ENCODE results near the gene MCUR1. TPM values are rescaled to one million over a fixed set of nuclear protein-coding genes. Genes with fewer than 3 reads are reported as not detected.
"Not testable (repeated sequence)": the region's sequence is repeated elsewhere in the genome, so short reads cannot be mapped to it uniquely, and the experiment has no call there.

The MCUR1 gene
- total and polyA plus RNA-seq, 3 experiments from 2014 or later: 8.4 to 54.8 (median 50.9) TPM

GRCh38 chr6:13834790-13835189 lies 20.4 kb upstream of the MCUR1 start:
- Mint-ChIP-seq H3K36me3 (peaks cover 0 to 9% (median 0%) of the 10 kb centered on the region in 3 donors), H3K27ac (peak overlapping the region in 2 of 8 donors; percentile 29 to 54), H3K9me3 (peaks cover 0 to 4% (median 0%) of the 10 kb centered on the region in 5 donors), H3K4me1 (no peaks in the 10 kb centered on the region), H3K27me3 (peaks cover 2 to 13% of the 10 kb centered on the region in 2 donors), H3K4me3 (no peak overlapping the region)
- no peaks in the 10 kb centered on the region for H3K4me1 ChIP-seq (ENCODE audit: insufficient read depth, low read length)
- DNase-seq: no peak
- H3K27ac ChIP-seq (ENCODE audit: low read depth, low read length): no peak overlapping the region
- H3K27me3 ChIP-seq (ENCODE audit: insufficient read depth, low read length, poor library complexity, severe bottlenecking): no peaks in the 10 kb centered on the region
- ChIA-PET CTCF (no interaction called here), POLR2A (no interaction called here)
- H3K9me3 ChIP-seq (ENCODE audit: low read length): no peaks in the 10 kb centered on the region
- H3K36me3 ChIP-seq (ENCODE audit: insufficient read depth, low read length): no peaks in the 10 kb centered on the region
- no peak overlapping the region for H3K4me3 ChIP-seq (ENCODE audit: low read length)

GRCh38 chr6:13834018-13834417 lies 19.7 kb upstream of the MCUR1 start:
- H3K36me3 Mint-ChIP-seq: peaks cover 0 to 14% (median 0%) of the 10 kb centered on the region in 3 donors
- H3K4me1 Mint-ChIP-seq; H3K9me3 ChIP-seq (ENCODE audit: low read length); H3K9me3 Mint-ChIP-seq; H3K4me1 ChIP-seq (ENCODE audit: insufficient read depth, low read length); CTCF ChIA-PET; DNase-seq; H3K27ac Mint-ChIP-seq; H3K4me3 Mint-ChIP-seq; H3K36me3 ChIP-seq (ENCODE audit: insufficient read depth, low read length); POLR2A ChIA-PET; H3K4me3 ChIP-seq (ENCODE audit: low read length); H3K27me3 ChIP-seq (ENCODE audit: insufficient read depth, low read length, poor library complexity, severe bottlenecking); H3K27ac ChIP-seq (ENCODE audit: low read depth, low read length): not testable (repeated sequence)
- peaks cover 4 to 15% of the 10 kb centered on the region in 2 donors for H3K27me3 Mint-ChIP-seq

DNA sequence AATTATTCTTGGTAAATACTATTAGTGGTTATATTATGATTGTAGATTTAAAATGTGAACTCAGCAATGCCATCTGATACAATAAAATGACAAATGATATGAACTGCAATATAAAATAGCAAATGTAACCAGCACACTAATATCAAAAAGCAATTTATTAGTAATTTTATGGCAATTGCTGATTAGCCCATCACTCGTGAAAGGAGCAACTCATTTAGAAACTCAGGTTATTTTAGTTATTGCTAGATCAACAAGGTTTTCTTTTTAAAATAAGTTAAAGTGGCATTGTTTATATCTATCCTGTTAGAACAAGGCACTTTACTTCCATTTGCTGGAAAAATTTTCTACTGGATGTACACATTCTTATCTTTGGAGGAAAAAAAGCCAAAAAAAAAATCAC lies 18.4 kb upstream of the MCUR1 start:
- Histone ChIP-seq H3K27ac (ENCODE audit: low read depth, low read length) (no peak overlapping the region), H3K27me3 (ENCODE audit: insufficient read depth, low read length, poor library complexity, severe bottlenecking) (no peaks in the 10 kb centered on the region), H3K4me1 (ENCODE audit: insufficient read depth, low read length) (no peaks in the 10 kb centered on the region), H3K9me3 (ENCODE audit: low read length) (no peaks in the 10 kb centered on the region), H3K36me3 (ENCODE audit: insufficient read depth, low read length) (no peaks in the 10 kb centered on the region), H3K4me3 (ENCODE audit: low read length) (no peak overlapping the region)
- ChIA-PET POLR2A (no interaction called here), CTCF (no interaction called here)
- no peak for DNase-seq
- no peak overlapping the region for H3K27ac Mint-ChIP-seq
- H3K27me3 Mint-ChIP-seq: peaks cover 8 to 19% of the 10 kb centered on the region in 2 donors
- peaks cover 0 to 9% (median 0%) of the 10 kb centered on the region in 5 donors for H3K9me3 Mint-ChIP-seq
- H3K36me3 Mint-ChIP-seq: peaks cover 0 to 14% (median 2%) of the 10 kb centered on the region in 3 donors
- H3K4me3 Mint-ChIP-seq: no peak overlapping the region
- H3K4me1 Mint-ChIP-seq: no peaks in the 10 kb centered on the region

GRCh38 chr6:13831615-13832014 lies 17.3 kb upstream of the MCUR1 start:
- Mint-ChIP-seq H3K9me3 (peaks cover 0 to 9% (median 0%) of the 10 kb centered on the region in 5 donors), H3K27me3 (peaks cover 8 to 23% of the 10 kb centered on the region in 2 donors), H3K4me1 (no peaks in the 10 kb centered on the region), H3K4me3 (no peak overlapping the region), H3K36me3 (peaks cover 0 to 14% (median 2%) of the 10 kb centered on the region in 3 donors), H3K27ac (no peak overlapping the region)
- ChIA-PET CTCF (no interaction called here), POLR2A (no interaction called here)
- H3K9me3 ChIP-seq (ENCODE audit: low read length): no peaks in the 10 kb centered on the region
- H3K27ac ChIP-seq (ENCODE audit: low read depth, low read length): no peak overlapping the region
- no peaks in the 10 kb centered on the region for H3K4me1 ChIP-seq (ENCODE audit: insufficient read depth, low read length)
- no peak overlapping the region for H3K4me3 ChIP-seq (ENCODE audit: low read length)
- H3K27me3 ChIP-seq (ENCODE audit: insufficient read depth, low read length, poor library complexity, severe bottlenecking): no peaks in the 10 kb centered on the region
- no peak for DNase-seq
- H3K36me3 ChIP-seq (ENCODE audit: insufficient read depth, low read length): no peaks in the 10 kb centered on the region

GRCh38 chr6:13830803-13831202 lies 16.4 kb upstream of the MCUR1 start:
- Mint-ChIP-seq H3K4me1 (no peaks in the 10 kb centered on the region), H3K27me3 (peaks cover 11 to 25% of the 10 kb centered on the region in 2 donors), H3K27ac (no peak overlapping the region), H3K4me3 (no peak overlapping the region), H3K36me3 (peaks cover 0 to 14% (median 2%) of the 10 kb centered on the region in 3 donors), H3K9me3 (peaks cover 0 to 9% (median 0%) of the 10 kb centered on the region in 5 donors)
- no peak overlapping the region for H3K27ac ChIP-seq (ENCODE audit: low read depth, low read length)
- H3K27me3 ChIP-seq (ENCODE audit: insufficient read depth, low read length, poor library complexity, severe bottlenecking): no peaks in the 10 kb centered on the region
- ChIA-PET CTCF (no interaction called here), POLR2A (no interaction called here)
- no peak overlapping the region for H3K4me3 ChIP-seq (ENCODE audit: low read length)
- DNase-seq: no peak
- H3K4me1 ChIP-seq (ENCODE audit: insufficient read depth, low read length): no peaks in the 10 kb centered on the region
- H3K36me3 ChIP-seq (ENCODE audit: insufficient read depth, low read length): no peaks in the 10 kb centered on the region
- H3K9me3 ChIP-seq (ENCODE audit: low read length): no peaks in the 10 kb centered on the region

GRCh38 chr6:13829419-13829818 lies 15.1 kb upstream of the MCUR1 start:
- H3K4me3 Mint-ChIP-seq; H3K36me3 ChIP-seq (ENCODE audit: insufficient read depth, low read length); H3K4me1 Mint-ChIP-seq; H3K27ac Mint-ChIP-seq; H3K27ac ChIP-seq (ENCODE audit: low read depth, low read length); H3K9me3 ChIP-seq (ENCODE audit: low read length); H3K4me1 ChIP-seq (ENCODE audit: insufficient read depth, low read length); H3K27me3 ChIP-seq (ENCODE audit: insufficient read depth, low read length, poor library complexity, severe bottlenecking); POLR2A ChIA-PET; DNase-seq; H3K4me3 ChIP-seq (ENCODE audit: low read length); CTCF ChIA-PET; H3K9me3 Mint-ChIP-seq: not testable (repeated sequence)
- peaks cover 0 to 14% (median 2%) of the 10 kb centered on the region in 3 donors for H3K36me3 Mint-ChIP-seq
- peaks cover 14 to 25% of the 10 kb centered on the region in 2 donors for H3K27me3 Mint-ChIP-seq

GRCh38 chr6:13828656-13829301 lies 14.4 kb upstream of the MCUR1 start:
- CTCF ChIA-PET: not testable (repeated sequence)
- peaks cover 14 to 25% of the 10 kb centered on the region in 2 donors for H3K27me3 Mint-ChIP-seq

DNA sequence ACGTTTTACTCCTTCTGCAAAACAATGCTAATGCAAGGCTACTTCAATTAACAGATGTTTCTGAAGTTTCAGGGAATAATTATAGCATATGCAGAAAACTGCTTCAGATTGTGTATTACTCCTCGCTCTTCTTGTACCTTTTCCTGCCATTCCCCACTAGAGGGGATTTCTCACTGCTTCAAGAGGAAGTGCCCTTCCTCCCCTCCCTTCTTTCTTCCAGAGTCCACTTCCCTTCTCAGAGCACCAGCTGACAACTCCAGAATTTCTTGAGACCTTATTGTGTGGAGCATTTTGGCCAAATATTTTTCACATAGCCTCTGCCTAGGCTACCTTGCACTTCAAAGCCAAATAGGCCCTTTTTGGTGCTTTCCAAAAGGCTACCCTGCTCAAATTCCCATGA lies 12.7 kb upstream of the MCUR1 start:
- POLR2A ChIA-PET: no interaction called here
- no peaks in the 10 kb centered on the region for H3K4me1 ChIP-seq (ENCODE audit: insufficient read depth, low read length)
- peaks cover 0 to 14% (median 2%) of the 10 kb centered on the region in 3 donors for H3K36me3 Mint-ChIP-seq
- no peaks in the 10 kb centered on the region for H3K27me3 ChIP-seq (ENCODE audit: insufficient read depth, low read length, poor library complexity, severe bottlenecking)
- H3K27me3 Mint-ChIP-seq: peaks cover 16 to 25% of the 10 kb centered on the region in 2 donors
- H3K9me3 ChIP-seq (ENCODE audit: low read length): no peaks in the 10 kb centered on the region
- H3K36me3 ChIP-seq (ENCODE audit: insufficient read depth, low read length): no peaks in the 10 kb centered on the region
- no peak overlapping the region for H3K4me3 ChIP-seq (ENCODE audit: low read length)
- no peak overlapping the region for H3K27ac ChIP-seq (ENCODE audit: low read depth, low read length)
- no peak overlapping the region for H3K27ac Mint-ChIP-seq
- peaks cover 0 to 8% (median 0%) of the 10 kb centered on the region in 5 donors for H3K9me3 Mint-ChIP-seq
- H3K4me3 Mint-ChIP-seq: no peak overlapping the region
- H3K4me1 Mint-ChIP-seq: no peaks in the 10 kb centered on the region
- CTCF ChIA-PET: no interaction called here
- DNase-seq: no peak

More at GRCh38 chr6:13828656-13829301, 14.4 kb upstream of the MCUR1 start:
- H3K27me3 ChIP-seq (ENCODE audit: insufficient read depth, low read length, poor library complexity, severe bottlenecking); POLR2A ChIA-PET; H3K9me3 Mint-ChIP-seq; H3K4me1 Mint-ChIP-seq; H3K9me3 ChIP-seq (ENCODE audit: low read length); H3K36me3 ChIP-seq (ENCODE audit: insufficient read depth, low read length); H3K4me3 ChIP-seq (ENCODE audit: low read length); H3K4me3 Mint-ChIP-seq; DNase-seq; H3K27ac ChIP-seq (ENCODE audit: low read depth, low read length); H3K4me1 ChIP-seq (ENCODE audit: insufficient read depth, low read length): not testable (repeated sequence)
- H3K36me3 Mint-ChIP-seq: peaks cover 0 to 14% (median 2%) of the 10 kb centered on the region in 3 donors
- H3K27ac Mint-ChIP-seq: peak overlapping the region in 1 of 8 donors; percentile 54
